GM12891 (cell line): ENCODE measurements around the gene SLC17A9.

Experiments used
- POLR2A ChIP-seq: IDR thresholded peaks from 2 replicates; pipeline ENCODE4 v1.6.1; 2011; ENCODE audit warnings: low read depth, low read length, control low read depth
- SPI1 ChIP-seq: IDR thresholded peaks from 2 replicates; pipeline ENCODE4 v1.6.1; 2011; ENCODE audit warnings: low read depth, low read length, control low read depth
- TAF1 ChIP-seq: IDR thresholded peaks from 2 replicates; pipeline ENCODE4 v1.6.1; 2011; ENCODE audit warnings: low read depth, low read length, control low read depth

DNA sequence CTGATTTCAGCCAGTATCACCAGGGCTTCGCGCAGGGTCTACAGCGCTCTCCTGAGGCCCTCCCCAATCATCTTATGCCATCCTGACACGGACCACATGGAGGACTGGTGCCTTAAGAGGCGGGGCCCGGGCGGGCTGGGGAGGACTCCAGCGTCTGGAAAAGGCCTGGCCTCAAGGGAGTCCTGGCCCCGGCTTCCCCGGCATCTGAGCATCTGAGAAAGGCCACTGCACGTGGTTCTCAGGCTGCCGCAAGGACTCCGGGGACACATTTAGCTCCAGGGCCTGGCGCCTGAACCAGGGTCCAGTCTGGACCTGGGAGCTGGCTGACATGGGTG lies 32.9 kb downstream of the SLC17A9 start:
- no peak for TF ChIP-seq POLR2A
- no peak for TF ChIP-seq TAF1
- TF ChIP-seq SPI1 = no peak
